Thoracic aorta (tissue), 2 donors: ENCODE measurements around the gene DZIP3. TPM values are rescaled to one million over a fixed set of nuclear protein-coding genes. Genes with fewer than 3 reads are reported as not detected.

Experiments used
- ATAC-seq: fragments of 150-250 bp; one replicate; pipeline ENCODE4 v1.8.0; 2017; ENCODE audit warnings: low read depth; ENCODE audit not compliant: insufficient number of reproducible peaks, low FRiP score
- DNase-seq: peaks from one replicate; pipeline ENCODE4 v3.0.0-alpha.2; 2020; ENCODE audit warnings: low spot score
- H3K27ac ChIP-seq, 2 donors: fragments of 200-600 bp; sonication (generic); 1 replicate in 1 of 2; 2 replicates in 1 of 2; pipeline ENCODE4 v1.5.1; 2016; ENCODE audit warnings: mild to moderate bottlenecking in 2 of 2, moderate library complexity in 2 of 2
- H3K27me3 ChIP-seq: fragments of 200-600 bp; sonication (generic); replicated peaks from 2 replicates; pipeline ENCODE4 v1.6.0; 2016; ENCODE audit warnings: mild to moderate bottlenecking; ENCODE audit not compliant: insufficient read depth
- H3K36me3 ChIP-seq: fragments of 200-600 bp; sonication (generic); one replicate; pipeline ENCODE4 v1.5.1; 2016
- H3K4me1 ChIP-seq, 2 donors: fragments of 200-600 bp; sonication (generic); 1 replicate in 1 of 2; 2 replicates in 1 of 2; pipeline versions ENCODE4 v1.5.1 to v1.6.0; 2016; ENCODE audit warnings: low read depth in 2 of 2, mild to moderate bottlenecking in 1 of 2; ENCODE audit not compliant: control insufficient read depth in 1 of 2
- H3K4me3 ChIP-seq: fragments of 200-600 bp; sonication (generic); 2 replicates; pipeline ENCODE4 v1.5.1; 2016; ENCODE audit warnings: mild to moderate bottlenecking
- H3K9me3 ChIP-seq: fragments of 200-600 bp; sonication (generic); 2 replicates; pipeline ENCODE4 v1.5.1; 2016
- CTCF ChIP-seq: fragments of 200-600 bp; sonication (generic); IDR thresholded peaks from one replicate; pipeline ENCODE4 v1.5.1; 2019; ENCODE audit warnings: antibody characterized with exemption
- total RNA-seq, 2 donors: library from RNA; depleted of rRNA; stranded (reverse); fragments of >200 nt; gene quantifications; one replicate each; pipeline versions ENCODE4 v1.1.0 to v1.2.3, GENCODE V29; 2016

Gene DZIP3
- 10 to 100 TPM in 1 of 2 donors, 1 to 10 TPM in 1; 9.3 to 10.2 TPM for total RNA-seq

DNA sequence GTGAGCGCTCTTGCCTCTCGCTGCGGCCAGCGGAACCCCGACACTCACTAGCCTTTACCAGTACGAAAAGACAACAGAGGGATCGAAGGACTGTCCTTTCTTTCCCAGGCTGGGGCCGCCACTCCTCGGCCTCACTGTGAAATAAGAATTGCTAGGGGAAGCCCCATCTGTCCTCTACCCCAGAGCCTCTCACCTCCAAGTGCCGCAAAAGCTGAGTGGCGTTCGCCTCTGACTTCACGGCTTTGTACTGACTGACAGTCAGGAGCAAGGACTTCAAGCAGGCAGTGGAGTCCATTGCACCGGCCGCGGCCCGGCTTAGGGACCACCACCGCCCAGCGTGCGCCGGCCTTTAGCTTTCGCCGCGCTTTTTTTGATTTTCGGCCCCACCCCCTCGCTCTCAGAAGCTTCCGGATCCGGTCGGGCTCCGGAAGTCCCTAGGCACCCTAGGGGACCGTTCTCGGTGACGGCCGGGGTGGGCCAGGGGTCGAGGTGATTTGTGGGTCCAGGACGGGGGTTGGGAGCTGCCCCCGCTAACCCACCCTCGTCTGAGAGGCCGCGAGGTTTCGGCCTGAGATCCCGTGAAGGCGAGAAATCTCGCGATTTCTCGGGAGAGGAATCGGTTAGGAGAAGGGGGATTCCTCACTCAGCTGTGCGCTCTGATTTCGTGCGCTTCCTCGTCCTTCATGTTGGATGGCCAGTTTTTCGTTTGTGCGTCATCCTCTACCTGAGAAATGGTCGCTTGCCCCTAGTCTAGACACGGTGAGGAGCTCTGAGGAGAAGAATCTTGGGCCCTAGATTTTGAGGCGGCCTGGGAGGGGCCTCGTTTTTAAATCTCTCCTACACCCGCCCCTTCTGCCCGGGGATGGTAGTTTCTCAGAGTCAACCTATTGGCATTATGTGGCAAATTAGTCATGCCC, at the start of gene DZIP3, which contains the start of gene CIP2A:
TSS of gene DZIP3 (plus strand) at position 642 of the 917 bp plus-strand sequence. CDS start 15,685 bp downstream, outside the sequence.
TSS of gene CIP2A (minus strand) at position 358 of the 917 bp plus-strand sequence. CDS start at position 295, 63 bp downstream.
- no peaks in the 10 kb centered on the region for H3K36me3 ChIP-seq
- H3K4me3 ChIP-seq: peak within 1 kb of the TSS; percentile 89
- H3K4me1 ChIP-seq: peaks cover 10 to 16% of the 10 kb centered on the region in 2 donors
- H3K27ac ChIP-seq: peak within 1 kb of the TSS; percentile 90 to 94
- H3K27me3 ChIP-seq: no peaks in the 10 kb centered on the region
- TF ChIP-seq CTCF: peak; percentile 11
- H3K9me3 ChIP-seq: no peaks in the 10 kb centered on the region
- DNase-seq (peak; percentile 47), ATAC-seq (peak; percentile 85)

DNA sequence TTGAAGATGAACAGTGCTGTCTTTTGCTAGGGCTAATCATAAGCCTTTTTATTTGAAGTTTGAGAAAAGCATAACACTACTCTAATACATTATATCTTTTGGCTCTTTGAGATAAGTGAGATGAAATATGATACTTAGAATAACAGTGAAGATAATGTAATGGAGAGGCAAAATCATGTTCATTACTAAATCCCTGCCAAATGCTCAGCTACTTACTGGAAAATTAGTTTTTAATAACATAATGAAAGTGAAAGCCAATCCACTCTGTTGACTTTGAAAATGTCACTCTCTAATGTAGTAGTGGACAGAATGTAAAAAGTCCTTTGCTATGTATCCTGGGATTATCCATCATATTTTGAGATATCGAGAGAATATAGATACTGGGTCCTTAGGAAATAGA, 43.3 kb upstream of the DZIP3 start:
- no peak overlapping the region for H3K27ac ChIP-seq
- H3K4me1 ChIP-seq: no peaks in the 10 kb centered on the region
- ATAC-seq (no peak), DNase-seq (no peak)
- peak overlapping the region; percentile 38 for H3K4me3 ChIP-seq
- no peaks in the 10 kb centered on the region for H3K9me3 ChIP-seq
- H3K36me3 ChIP-seq: no peaks in the 10 kb centered on the region
- no peaks in the 10 kb centered on the region for H3K27me3 ChIP-seq
- no peak for TF ChIP-seq CTCF

GRCh38 chr3:108546692-108547091, 42.8 kb upstream of the DZIP3 start:
- DNase-seq (no peak), ATAC-seq (no peak)
- Histone ChIP-seq H3K4me1 (no peaks in the 10 kb centered on the region), H3K27me3 (no peaks in the 10 kb centered on the region), H3K36me3 (no peaks in the 10 kb centered on the region), H3K27ac (no peak overlapping the region), H3K9me3 (no peaks in the 10 kb centered on the region), H3K4me3 (peak overlapping the region; percentile 38)
- no peak for TF ChIP-seq CTCF

DNA sequence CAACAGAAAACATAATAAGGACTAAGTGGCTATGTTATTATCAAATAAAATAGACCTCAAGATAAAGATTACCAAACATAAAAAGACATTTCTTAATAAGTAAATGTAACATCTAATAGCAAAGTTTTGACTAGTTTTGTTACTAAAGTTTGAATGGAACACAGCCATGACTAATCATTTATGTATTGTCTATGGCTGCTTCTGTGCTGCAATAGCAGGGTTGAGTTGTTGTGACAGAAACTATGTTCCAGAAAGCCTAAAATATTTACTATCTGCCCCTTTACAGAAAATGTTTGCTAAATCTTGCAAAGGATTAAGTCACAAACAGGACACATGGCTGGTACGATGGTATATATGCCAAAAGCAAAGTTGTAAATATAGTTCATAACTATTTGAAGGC, 41.2 kb upstream of the DZIP3 start:
- Histone ChIP-seq H3K36me3 (no peaks in the 10 kb centered on the region), H3K9me3 (no peaks in the 10 kb centered on the region), H3K4me1 (no peaks in the 10 kb centered on the region), H3K4me3 (no peak overlapping the region), H3K27me3 (no peaks in the 10 kb centered on the region), H3K27ac (no peak overlapping the region)
- no peak for TF ChIP-seq CTCF
- ATAC-seq (no peak), DNase-seq (no peak)

GRCh38 chr3:108548886-108549285, 40.6 kb upstream of the DZIP3 start:
- H3K4me1 ChIP-seq: no peaks in the 10 kb centered on the region
- no peak for DNase-seq
- TF ChIP-seq CTCF: no peak
- no peaks in the 10 kb centered on the region for H3K9me3 ChIP-seq
- no peaks in the 10 kb centered on the region for H3K27me3 ChIP-seq
- no peak for ATAC-seq
- H3K36me3 ChIP-seq: no peaks in the 10 kb centered on the region
- no peak overlapping the region for H3K27ac ChIP-seq
- H3K4me3 ChIP-seq: no peak overlapping the region
